T-helper 22 cell (primary cell): ENCODE measurements around the gene CACNA1S.

Experiments used
- DNase-seq: peaks from one replicate; pipeline ENCODE4 v3.0.0-alpha.2; 2020; ENCODE audit warnings: low read depth

The CACNA1S gene

GRCh38 chr1:201062511-201063091 is 49.6 kb downstream of the CACNA1S start:
- DNase-seq = no peak

DNA sequence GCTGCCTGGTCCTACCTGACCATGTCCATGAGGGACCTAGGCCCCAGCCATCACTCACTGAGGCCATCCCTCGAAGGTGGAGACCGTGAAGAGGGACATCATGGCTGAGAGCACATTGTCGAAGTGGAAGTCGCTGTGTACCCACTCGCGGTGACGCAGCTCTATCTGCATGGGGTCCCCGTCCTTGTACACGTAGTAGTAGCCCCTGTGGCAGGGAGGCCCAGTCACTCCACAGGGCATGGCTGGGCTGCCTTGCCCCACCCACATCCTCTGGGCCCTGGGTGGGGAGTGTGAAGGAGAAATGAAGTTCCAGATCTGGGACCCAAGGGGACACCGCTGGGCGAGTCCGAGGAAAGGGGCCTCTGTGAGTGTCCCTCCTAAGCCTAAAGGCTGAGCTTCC is 50.3 kb downstream of the CACNA1S start:
- no peak for DNase-seq

DNA sequence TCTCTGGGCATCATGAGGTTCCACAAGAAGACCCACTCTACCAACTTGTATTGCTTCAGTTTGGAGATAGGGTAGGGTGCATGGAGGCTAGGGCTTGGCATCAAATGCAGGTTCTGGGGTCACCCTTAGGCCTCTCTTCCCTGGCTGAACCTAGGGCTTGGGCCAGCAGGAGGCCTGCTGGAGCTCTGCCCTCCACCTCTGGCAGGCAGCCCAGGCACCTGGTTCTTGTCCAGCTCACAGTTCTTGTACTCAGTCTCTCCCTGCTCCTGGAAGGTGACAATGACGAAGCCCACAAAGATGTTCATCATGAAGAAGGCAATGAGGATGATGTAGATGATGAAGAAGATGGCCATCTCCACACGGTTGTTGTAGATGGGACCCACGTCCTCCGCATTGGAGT is 51.2 kb downstream of the CACNA1S start:
- DNase-seq = no peak

DNA sequence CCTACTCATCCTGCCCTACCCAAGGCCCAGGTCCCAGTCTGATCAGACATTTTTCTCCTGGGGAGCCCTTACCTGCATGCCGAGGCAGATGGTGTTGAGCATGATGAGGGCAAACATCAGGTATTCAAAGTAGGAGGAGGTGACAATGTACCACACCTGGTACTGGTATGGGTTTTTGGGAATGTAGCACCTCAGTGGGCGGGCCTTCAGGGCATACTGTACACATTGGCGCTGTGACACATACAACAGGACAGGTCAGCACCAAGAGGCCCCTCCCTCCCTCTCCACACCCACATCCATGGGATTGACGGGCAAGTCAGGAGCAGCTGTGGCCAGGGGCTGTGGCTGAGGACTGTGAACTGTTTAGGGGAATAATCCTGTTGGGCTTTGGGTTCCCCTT is 51.6 kb downstream of the CACNA1S start:
- DNase-seq = no peak

GRCh38 chr1:201059871-201060555 is 52.2 kb downstream of the CACNA1S start:
- DNase-seq = no peak

DNA sequence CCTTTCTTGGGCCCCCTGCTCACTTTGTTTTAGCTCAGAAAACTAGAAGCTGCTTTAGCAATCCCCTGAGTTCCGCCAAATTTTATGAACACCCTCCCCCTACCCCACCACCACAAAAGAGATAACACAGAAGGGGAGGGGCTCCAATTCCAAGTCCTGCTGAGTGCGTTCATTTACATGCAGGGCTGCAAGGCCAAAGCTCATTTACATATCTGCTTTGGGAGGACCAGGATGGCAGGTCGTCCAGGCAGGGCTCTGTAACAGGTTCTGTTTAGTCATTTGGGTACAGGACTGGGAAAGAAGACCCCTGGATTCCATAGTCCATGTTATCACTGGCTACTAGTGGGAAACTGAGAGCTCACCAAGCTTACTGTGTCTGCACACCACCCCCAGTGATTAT is 52.8 kb downstream of the CACNA1S start:
- DNase-seq = no peak

GRCh38 chr1:201054091-201054543 is 58.1 kb downstream of the CACNA1S start:
- DNase-seq = no peak

DNA sequence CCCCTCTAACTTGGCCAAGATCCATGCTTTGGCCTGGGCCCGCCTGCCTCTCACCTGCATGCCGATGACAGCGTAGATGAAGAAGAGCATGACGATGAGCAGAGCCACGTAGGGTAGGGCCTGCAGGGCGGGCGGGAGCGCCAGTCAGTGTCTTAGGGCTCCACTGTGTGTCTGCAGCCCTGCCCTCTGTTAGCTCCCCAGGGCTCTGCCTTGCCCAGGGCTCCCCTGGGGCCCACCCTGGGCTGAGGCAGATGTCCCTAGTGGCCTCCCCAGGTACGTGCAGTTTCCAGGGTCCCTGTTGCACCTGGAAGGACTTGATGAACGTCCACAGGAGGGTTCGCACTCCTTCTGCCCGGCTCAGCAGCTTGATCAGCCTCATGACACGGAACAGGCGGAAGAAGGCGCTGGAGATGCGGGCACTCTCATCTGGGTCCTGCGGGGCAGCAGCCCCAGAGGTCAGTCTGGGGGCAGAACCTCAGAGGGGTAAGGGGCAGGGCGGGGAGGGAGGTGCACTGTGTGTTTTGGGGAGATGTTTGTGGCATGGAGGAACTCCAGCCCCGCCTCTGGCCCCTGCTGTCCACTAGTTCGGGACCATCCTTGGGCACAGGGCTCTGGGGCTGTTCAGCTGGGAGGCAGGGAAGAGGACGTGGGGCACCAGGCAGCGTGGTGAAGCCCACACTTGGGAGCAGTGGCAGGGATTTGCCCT is 58.9 kb downstream of the CACNA1S start:
- no peak for DNase-seq

GRCh38 chr1:201051399-201051798 is 60.8 kb downstream of the CACNA1S start:
- no peak for DNase-seq

GRCh38 chr1:201050515-201051277 is 61.5 kb downstream of the CACNA1S start:
- no peak for DNase-seq

DNA sequence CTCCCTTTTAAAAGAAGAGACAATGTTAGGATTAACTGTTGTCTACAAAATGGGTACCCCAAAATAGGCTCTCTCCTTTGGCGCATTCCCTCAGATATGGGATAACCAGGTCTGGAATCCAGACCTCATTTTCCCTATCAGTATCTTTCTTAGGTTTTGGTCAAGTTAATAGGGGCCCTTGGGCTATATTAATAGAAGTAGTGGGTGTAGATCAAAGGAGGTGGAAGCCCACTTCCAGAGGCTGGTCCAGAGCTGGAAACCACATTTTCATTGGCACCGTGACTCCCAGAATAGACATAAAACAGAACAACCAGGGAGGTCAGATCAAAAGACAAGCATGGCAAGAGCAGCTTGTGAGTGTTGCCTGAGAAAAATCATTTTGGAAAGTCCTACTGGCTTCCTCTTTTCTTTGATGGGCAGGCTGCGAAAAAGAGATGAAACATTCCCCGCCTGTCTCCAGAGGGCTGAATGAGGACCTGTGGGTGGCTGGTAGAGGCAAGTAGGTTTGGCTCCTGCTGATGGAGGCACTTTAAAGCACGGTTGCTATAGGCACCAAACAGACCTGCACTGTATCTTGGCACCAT is 62.9 kb downstream of the CACNA1S start:
- no peak for DNase-seq

- DNase-seq = no peak
These were observed 63.7 kb downstream of the CACNA1S start for GRCh38 chr1:201048521-201048920.

- DNase-seq = no peak
These were observed 68.1 kb downstream of the CACNA1S start for GRCh38 chr1:201044119-201044518.

DNA sequence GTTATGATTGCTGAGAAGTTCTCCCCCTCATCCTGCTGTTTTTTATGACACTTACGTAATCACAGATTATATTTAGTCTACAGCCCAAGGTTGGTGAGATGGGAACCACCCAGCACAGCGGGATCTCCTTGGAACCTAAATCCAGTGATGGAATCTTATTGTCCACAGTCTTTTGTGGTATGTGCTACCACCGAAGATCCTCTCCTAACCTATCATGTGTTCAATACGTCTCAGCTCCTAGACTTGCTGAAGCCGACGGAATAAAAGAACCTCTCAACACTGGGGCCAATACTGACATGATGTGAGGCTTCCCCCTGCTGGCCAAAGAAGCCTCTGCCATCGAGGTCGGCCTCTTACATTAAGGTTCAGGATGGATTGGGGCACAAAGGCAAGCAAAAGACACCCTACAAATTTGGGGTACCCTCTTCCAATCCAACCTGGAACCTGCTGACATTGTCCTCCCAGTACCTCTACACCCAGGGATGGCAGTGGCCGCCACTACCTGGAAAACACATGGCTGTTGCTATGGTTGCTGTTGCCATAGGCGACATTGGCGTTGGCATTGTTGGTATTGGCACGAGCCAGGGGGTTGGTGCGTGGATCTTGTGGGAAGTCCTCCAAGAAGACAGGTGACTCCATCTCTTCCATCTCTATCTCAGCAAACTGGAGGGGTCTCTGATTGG is 69.3 kb downstream of the CACNA1S start:
- peak; percentile 37 for DNase-seq

- no peak for DNase-seq
These were observed 71.2 kb downstream of the CACNA1S start for GRCh38 chr1:201041011-201041410.

DNA sequence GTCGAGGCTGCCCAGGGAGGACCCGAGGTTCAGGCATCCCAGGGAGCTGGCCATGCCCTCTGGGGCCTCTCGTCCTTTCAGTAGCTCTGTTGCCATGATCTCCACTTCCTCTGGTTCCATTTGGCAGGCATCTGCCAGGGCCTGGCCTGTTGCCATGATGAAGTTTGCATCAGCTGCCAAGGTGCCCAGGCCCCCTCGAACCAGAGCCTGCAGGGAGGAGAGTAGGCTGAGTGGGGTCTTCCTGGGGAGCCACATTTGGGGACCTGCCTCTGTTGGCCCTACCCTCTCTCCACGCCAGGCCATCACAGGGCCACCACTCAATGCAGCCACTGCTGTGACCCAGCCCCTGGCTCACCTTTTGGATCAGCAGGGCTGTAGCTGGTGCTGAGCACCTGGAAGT is 72.3 kb downstream of the CACNA1S start:
- DNase-seq = no peak

- DNase-seq = no peak
These were observed 72.8 kb downstream of the CACNA1S start for GRCh38 chr1:201039418-201039817.

DNA sequence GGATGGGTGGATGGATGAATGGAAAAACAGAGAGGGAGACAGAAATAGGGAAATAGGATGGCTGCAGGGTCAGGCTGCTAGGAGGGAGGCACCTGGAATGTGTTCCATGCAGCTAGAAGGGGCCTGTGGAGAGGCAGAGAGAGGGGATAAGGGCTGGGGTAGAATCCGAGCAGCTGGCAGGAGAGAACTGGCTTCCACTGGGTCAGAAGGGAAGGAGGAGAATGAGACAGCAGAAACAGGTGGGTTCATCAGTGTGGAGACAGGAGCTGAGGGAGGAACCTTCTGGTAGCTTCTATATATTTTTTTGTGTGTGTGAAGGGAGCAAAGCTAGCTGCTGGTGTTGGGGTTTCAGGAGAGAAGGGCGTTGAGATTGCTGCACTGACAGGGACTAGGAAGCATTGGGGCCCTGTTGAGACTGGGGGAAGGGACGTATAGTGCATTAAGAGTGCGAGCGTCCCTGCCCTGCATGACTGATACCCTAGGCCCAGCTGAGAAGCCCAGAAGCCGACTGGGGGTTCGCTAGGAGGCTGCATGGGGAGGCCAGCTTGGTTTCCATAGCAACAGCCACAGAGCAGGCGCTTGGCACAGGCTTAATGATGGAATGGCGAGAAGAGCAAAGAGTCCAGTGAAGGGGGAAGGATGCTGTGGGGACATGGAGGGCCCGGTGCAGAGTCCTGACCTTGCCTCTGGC is 73.9 kb downstream of the CACNA1S start:
- no peak for DNase-seq

DNA sequence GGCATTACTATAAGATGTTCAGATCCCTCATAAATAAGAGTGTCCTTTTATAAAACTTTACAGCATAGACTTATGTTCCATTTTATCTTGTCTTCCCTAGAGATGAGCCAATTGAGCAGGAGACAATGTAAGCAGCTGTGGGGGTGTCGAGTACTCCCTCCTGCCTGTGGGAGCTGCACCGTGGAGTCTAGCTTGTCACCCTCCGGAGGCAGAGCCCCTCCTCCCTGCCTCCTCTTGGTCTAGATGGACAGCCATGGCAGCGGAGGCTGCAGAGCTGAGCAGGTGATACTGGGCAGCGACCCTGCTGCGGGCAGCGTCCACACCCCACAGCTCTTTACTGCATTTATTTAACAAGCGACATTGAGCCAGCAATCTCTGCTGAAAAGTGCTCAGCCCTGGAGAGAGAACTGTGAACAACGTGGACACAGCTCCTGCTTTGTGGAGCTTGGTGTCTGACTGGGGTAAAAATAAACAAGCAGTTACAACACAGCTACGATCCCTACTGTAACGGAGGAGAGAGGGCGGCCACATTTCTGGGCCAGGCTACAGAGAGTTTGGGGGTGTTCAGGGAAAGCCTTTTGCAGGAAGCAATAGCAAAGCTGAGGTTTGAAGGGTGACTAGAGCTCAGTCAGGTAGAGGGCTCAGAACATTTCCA is 75.9 kb downstream of the CACNA1S start:
- DNase-seq = no peak

- no peak for DNase-seq
These were observed 77.6 kb downstream of the CACNA1S start for GRCh38 chr1:201034671-201035070.

GRCh38 chr1:201032408-201032807 is 79.8 kb downstream of the CACNA1S start:
- DNase-seq = no peak
